GM18505 (cell line): ENCODE results near the gene TRIM63.

Source experiments
- ATAC-seq: cut with Tn5 transposase; IDR thresholded peaks from one replicate; pipeline ENCODE4 v1.9.1; 2021; ENCODE audit not compliant: unreplicated experiment
- POLR2A ChIP-seq: IDR thresholded peaks from 4 replicates; pipeline ENCODE4 v1.6.1; 2011; ENCODE audit warnings: borderline replicate concordance; ENCODE audit not compliant: insufficient read depth, insufficient read length; ENCODE audit errors: extremely low read depth

The TRIM63 gene

DNA sequence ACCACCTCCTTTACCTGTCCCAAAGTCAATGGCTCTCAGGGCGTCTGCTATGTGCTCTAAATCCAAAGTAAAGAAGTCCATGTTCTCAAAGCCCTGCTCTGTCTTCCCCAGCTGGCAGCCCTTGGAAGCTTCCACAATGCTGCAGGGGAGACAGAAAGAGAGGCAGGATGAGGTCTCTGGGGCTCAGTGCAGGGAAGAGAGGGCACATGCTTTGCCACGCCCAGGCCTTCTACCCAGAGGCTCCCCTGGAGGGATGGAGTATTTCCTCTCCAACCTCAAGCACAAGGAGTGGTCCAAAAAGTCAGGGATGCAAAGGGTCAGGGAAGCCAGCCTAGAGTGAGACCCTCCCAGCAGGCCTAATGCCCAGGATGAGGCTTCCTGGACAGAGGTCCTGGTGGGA, 10.2 kb downstream of the TRIM63 start:
- ATAC-seq = no peak
- no peak for TF ChIP-seq POLR2A

DNA sequence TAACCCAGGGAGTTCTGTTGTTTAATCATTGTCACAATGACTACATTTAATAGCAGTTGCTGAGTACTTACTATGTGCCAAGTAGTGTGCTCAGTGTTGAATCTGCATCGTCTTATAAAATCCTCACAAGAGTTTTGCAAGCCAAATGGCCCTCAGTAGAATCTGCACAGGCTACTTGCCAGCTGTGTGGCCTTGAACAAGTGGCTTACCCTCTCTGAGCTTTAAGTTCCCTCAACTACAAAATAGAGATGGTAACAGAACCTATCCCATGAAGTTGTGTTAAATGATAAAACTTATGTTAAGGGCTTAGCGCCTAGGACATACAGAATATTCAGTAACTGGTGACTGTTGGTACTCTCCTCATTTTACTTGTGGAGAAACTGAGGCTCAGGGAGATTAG, 12.4 kb downstream of the TRIM63 start:
- ATAC-seq = no peak
- no peak for TF ChIP-seq POLR2A

DNA sequence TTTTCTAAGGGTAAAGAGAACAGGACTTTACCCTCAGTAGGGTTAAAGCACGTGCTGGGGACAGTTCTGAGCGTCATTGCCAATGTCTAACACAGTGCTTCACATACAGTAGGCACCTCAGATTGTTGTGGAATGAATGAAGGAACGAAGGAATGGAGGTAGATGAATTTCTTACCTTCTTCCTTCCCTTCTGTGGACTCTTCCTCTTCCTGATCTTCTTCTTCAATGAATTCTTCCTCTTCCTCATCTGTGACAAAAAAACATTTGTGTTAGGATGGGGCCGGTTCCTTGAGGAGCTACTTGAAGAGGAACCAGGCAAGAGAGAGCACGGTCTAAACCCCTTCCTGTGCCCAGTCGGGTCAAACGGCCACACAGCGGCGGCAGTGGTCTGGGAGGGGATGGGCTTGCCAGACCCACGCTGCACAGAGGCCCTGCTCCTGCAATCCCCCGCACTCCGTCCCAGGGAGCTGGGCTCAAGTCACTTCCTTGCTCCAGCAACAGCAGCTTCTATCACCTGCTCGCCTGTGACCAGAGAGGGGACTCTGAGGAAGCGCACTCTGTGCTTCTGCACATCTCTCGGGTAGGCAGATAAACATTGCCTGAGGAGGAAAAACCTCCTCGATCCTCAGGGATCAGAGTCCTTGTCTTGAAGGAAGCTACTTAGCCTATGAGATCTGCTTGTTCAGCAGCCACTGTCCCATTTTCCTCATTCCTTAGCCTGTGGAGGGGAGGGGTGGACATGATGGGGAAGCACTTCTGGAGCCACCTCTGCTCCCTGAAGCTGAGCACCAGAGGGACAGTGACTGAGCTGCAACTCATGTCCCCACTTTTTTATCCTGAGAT, 13.5 kb downstream of the TRIM63 start:
- TF ChIP-seq POLR2A = no peak
- no peak for ATAC-seq

DNA sequence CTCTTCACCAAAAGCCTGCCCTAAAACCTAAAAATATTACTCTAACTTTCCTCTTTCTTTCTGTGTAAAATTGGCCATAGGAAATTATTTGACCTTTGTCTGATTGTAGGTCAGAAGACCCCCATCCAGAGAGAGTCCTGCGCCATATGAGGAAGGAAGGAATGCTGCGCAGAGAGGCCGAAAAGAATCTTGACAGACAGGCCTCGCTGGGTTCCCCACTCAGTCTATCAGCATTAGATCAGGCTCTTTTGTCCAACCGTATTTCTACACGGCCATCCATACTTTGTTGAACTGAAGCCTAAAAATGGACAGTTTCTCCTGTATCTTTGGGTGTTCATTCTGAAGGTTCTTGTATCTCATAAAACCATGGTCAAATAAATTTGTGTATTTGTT, 17.2 kb downstream of the TRIM63 start:
- TF ChIP-seq POLR2A = no peak
- no peak for ATAC-seq

DNA sequence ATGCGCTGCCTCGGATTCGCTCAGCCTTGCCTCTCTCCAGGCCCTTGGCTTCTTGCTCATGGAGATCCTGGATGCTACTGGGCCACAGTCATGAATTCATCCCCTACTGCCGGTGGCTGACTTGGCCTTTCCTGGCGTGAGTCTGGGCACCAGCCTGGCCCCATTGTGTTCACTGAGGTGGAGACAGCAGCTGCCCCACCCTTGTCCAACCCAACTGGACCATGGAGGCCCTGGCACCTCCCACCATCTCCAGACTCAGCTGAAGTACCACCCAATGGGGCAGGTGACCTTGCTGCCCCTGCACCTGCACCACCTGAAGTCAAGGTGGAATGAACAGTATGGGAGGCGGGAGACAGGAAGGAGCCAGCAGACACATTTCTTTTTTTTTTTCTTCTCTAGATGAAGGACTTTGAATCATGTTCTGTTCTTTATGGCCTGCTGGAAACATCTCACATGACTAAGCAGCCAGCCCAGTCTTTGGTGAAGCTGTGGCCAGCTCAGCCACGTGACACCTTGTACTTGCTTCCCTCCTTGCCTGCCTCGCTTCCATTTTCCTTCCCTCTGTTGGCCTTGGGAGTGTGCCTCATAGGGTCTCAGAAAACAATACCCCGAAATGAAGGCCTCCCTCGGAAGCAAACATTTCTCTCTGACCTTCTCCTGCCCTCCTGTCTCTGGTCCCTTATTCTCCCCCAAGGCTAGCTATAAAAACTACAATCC, 17.7 kb downstream of the TRIM63 start:
- no peak for TF ChIP-seq POLR2A
- ATAC-seq = no peak

DNA sequence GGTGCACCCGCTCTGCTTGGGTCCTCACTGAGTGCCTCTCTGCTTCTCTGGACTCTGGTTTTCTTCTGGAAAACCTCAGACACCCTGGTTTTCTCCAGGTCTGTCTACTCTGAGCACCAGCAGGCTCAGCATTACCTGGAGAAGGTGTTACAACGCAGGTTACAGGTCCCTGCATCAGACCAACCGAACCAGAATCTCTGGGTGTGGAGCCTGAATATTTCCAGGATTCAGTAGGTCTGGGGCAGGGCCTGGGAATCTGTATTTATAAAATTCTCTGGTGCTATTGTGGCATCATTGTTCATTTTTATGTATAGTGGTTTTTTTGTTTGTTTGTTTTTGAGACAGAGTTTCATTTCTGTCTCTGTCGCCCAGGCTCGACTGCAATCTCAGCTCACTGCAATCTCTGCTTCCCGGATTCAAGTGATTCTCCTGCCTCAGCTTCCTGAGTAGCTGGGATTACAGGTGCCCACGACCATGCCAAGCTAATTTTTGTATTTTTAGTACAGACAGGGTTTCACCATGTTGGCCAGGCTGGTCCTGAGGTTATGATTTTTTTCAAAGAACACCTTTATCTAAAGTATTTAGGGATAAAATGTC, 20.1 kb downstream of the TRIM63 start:
- TF ChIP-seq POLR2A = no peak
- ATAC-seq = no peak

DNA sequence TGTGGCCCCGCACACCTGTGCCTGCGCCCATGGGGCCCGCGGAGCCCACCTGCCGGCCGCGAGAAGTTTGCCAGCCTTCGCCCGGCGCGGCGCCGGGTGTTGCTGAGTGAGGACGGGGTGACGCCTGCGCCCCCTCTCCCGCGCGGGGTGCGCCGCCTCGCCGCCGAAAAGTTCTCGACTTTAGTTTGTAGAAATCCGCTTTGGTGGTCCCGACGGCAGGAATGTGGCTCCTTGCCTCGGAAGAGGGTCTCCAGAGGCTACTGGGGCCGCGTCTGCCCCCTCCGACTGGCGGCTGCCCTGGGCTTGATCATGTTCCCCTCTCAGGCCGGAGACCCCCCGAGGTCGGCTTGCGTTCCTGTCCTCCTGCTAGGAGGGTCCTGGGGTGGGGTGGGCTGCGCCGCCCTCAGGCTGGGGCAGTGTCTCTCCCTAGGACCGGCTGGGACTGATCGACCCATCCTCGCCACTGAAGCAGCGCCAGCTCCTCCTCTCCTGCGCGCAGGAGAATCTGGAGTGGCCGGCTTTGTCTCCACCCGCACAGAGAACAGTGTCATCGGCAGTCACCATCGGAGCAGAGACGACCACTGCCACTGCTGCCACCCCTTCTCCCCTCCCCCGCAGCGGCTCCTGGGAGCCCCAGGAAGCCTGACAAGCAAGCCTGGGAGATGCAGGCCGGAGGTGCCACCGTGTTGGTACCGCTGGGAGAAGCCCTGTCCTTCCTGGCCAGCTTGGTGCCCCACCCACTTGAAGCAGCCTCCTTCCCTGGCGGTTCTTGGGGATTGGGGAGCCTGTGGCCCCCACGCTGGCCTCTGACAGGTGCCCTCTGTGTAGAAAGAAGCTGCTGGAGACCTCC, 21.0 kb downstream of the TRIM63 start:
- ATAC-seq = no peak
- TF ChIP-seq POLR2A = no peak

DNA sequence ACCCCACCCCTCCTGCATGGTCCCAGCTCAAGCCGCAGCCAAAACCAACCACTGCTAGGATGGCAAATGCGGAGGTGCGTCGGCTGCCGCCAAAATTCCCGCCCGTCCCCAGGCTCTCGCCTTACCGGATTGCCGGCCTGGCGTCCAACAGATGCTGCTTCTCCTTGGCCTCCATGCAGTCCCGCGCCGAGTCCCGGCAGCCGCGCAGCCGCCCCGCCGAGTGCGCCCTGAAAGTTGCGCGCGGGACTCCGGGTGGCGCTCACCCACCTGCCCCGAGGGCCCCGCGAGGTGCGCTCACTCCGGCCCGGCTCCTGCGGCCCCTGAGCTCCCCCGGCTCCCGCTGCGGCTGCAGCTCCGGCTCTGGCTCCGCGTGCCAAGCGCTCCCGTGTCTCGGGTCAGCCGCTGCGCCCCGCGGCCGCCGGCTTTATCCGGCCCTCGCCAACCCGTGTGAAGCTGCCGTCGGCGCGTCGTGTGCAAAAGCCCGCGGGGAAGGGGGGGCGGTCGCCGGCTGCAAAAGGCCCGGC, 21.6 kb downstream of the TRIM63 start, which contains the start of gene SLC30A2:
Gene SLC30A2, minus strand, starts transcription at position 397 of the 524 bp plus-strand sequence. Its CDS starts 222 bp downstream, at position 175.
- no peak for ATAC-seq
- no peak for TF ChIP-seq POLR2A

DNA sequence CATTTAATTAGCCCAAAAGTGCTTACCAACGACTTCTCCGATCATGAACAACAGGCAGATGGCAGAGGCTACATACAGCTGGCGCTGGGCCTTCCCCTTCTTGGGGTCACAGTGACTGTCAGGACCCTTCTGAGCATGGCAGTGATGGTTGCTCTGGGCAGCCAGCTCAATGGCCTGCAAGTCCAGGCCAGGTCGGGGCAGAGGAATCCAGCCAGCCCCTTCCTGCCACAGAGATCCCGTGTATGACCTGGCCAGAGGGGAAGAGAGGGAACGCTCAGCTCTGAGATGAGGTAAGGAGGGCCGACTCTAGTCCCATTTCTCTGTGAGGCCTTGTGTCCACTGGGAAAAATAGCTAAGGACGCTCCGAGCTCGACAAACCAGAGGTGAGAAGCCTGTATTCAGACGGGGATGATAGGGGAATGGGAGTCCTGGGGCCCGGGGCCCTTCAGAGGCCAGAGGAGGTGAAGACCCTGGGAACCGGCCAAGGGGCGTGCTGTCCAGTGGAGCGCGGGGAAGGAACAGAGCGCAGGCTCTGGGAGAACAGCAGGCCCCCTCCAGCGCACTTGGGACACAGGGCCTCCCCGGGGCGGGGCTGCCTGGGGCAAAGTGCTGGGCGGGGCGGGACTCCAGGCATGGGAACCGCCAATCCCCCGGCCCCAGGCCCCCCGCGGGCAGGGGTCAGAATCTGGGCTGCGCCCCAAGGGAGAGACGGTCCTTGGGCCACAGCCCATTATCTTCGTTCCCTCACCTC, 22.3 kb downstream of the TRIM63 start:
- ATAC-seq = no peak
- TF ChIP-seq POLR2A = no peak

DNA sequence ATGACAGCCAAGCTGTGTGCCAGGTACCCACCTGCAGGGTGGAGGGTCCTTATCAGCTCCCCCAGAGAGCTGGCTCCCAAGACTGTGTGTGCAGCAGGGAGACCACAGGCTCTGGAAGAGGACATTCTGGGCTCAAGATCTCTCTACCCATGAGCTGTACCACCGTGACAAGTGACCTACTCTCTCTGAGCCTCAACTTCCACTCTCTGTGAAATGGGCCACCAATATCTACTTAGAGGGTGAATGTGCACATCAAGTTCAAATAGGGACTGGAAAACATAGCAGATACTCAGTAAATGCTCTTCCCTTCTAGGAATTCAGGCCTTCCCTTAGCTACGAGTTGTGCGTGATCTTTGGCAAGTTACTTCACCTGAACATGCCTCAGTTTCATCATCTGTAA, 23.0 kb downstream of the TRIM63 start:
- ATAC-seq = no peak
- TF ChIP-seq POLR2A = no peak

DNA sequence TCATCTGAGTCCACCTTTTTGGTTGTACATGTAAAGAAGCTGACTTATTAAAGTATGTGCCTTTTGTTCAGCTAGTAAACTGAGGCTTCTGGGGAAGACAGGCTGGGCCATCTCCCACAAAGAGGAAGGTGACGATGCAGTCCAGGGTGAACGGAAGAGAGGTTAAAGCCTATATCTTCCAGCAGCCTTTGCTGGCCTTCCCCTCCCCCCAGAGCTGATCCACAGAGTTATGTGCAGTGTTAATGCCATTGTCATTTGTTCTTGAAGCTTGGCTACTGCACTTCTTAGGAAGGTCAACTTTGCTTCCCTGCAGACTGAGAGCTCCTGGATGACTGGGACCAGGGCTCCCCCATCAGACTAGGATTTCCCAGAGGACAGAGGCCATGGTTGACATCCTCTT, 23.7 kb downstream of the TRIM63 start:
- TF ChIP-seq POLR2A = no peak
- no peak for ATAC-seq

DNA sequence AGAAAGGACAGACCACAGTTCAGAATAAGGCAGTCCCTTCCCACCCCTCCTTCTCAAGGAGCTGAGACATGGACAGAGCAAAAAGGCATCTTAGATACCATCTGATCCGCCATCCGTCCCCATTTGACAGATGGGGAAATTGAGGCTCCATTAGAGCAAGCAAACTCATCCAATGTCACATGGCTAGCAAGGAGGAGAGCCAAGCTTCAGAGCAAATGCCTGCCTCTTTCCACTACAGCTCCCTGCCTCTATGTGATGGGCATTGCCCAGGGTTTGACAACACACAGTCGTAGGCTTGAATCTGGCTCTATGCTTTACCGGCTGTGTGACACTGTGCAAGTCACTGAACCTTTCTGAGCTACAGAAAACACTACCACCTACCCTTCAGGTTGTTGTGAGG, 25.5 kb downstream of the TRIM63 start:
- ATAC-seq = no peak
- no peak for TF ChIP-seq POLR2A
